H1 (cell line): ENCODE measurements around the gene CRB2. TPM values are rescaled to one million over a fixed set of nuclear protein-coding genes. Genes with fewer than 3 reads are reported as not detected.
A peak's percentile ranks its signal among the peaks of the same experiment; 100 is the strongest.

ENCODE experiments used
- CTCF ChIA-PET: fragments of 300-600 bp; sonication (Branson Sonifier 250); formaldehyde crosslinking; loops from one replicate; lab custom pipeline; 2021; ENCODE audit not compliant: partially characterized antibody; lab: Charles Lee
- POLR2A ChIA-PET: fragments of 300-600 bp; sonication (Branson Sonifier 250); formaldehyde crosslinking; loops from one replicate; lab custom pipeline; 2021; ENCODE audit warnings: inconsistent platforms; ENCODE audit not compliant: partially characterized antibody; lab: Charles Lee
- DNase-seq, 2 experiments: peaks; one replicate each; pipeline versions ENCODE4 v3.0.0 to v3.0.0-alpha.2; 2010 to 2022; ENCODE audit warnings: low spot score in 2 of 2, low read depth in 1 of 2, mixed read lengths in 1 of 2
- FAIRE-seq: peaks from 2 replicates; lab custom pipeline; 2011; peaks lifted over from hg19 to GRCh38; lab: Jason Lieb, UNC
- H2AFZ ChIP-seq: 2 replicates; pipeline ENCODE4 v1.8.1; 2012; ENCODE audit warnings: low read length, inconsistent platforms
- H2AK5ac ChIP-seq: 2 replicates; pipeline ENCODE4 v1.6.1; 2013; ENCODE audit warnings: low read depth, low read length
- H2BK120ac ChIP-seq: replicated peaks from 2 replicates; pipeline ENCODE3; 2013; ENCODE audit warnings: low read depth, low read length, inconsistent platforms
- H2BK12ac ChIP-seq: 2 replicates; pipeline ENCODE4 v1.6.1; 2013; ENCODE audit warnings: low read depth, low read length
- H2BK15ac ChIP-seq: 2 replicates; pipeline ENCODE4 v1.6.1; 2013; ENCODE audit warnings: low read length
- H2BK20ac ChIP-seq: 2 replicates; pipeline ENCODE4 v1.6.1; 2013; ENCODE audit warnings: low read length
- H2BK5ac ChIP-seq: 2 replicates; pipeline ENCODE4 v1.6.1; 2013; ENCODE audit warnings: low read depth, low read length
- H3K14ac ChIP-seq: 2 replicates; pipeline ENCODE4 v1.6.1; 2013; ENCODE audit warnings: inconsistent platforms; ENCODE audit not compliant: insufficient read length
- H3K18ac ChIP-seq: 2 replicates; pipeline ENCODE4 v1.6.1; 2013; ENCODE audit warnings: low read length; ENCODE audit errors: extremely low read depth
- H3K23ac ChIP-seq: 2 replicates; pipeline ENCODE4 v1.6.1; 2013; ENCODE audit warnings: inconsistent platforms; ENCODE audit not compliant: insufficient read length
- H3K23me2 ChIP-seq: 2 replicates; pipeline ENCODE4 v1.6.1; 2013; ENCODE audit warnings: low read depth, low read length
- H3K27ac ChIP-seq: 2 replicates; pipeline ENCODE4 v1.6.1; 2011; ENCODE audit warnings: low read depth, low read length, inconsistent platforms
- H3K27me3 ChIP-seq, 4 experiments: replicated peaks in 1 of 4; 1 replicate in 1 of 4; 2 replicates in 3 of 4; pipeline versions ENCODE4 v1.6.1 to v1.8.1; 2011 to 2013; ENCODE audit warnings: low read length in 3 of 4, mild to moderate bottlenecking in 3 of 4, inconsistent platforms in 2 of 4, mixed read lengths in 2 of 4, moderate library complexity in 1 of 4; ENCODE audit not compliant: control insufficient read depth in 3 of 4, insufficient read depth in 3 of 4; ENCODE audit errors: extremely low read depth in 1 of 4
- H3K36me3 ChIP-seq, 4 experiments: 2 replicates each; pipeline versions ENCODE4 v1.6.1 to v1.8.1; 2011 to 2013; ENCODE audit warnings: mild to moderate bottlenecking in 4 of 4, low read length in 3 of 4, moderate library complexity in 2 of 4, control low read depth in 1 of 4, inconsistent platforms in 1 of 4; ENCODE audit not compliant: insufficient read depth in 4 of 4, control insufficient read depth in 2 of 4
- H3K4ac ChIP-seq: replicated peaks from 2 replicates; pipeline ENCODE3; 2013; ENCODE audit warnings: low read length, low read depth, mixed read lengths, inconsistent platforms; ENCODE audit not compliant: insufficient read length
- H3K4me1 ChIP-seq, 4 experiments: replicated peaks in 1 of 4; 1 replicate in 1 of 4; 2 replicates in 3 of 4; pipeline versions ENCODE4 v1.6.1 to v1.8.1; 2011 to 2013; ENCODE audit warnings: low read length in 3 of 4, inconsistent platforms in 2 of 4, mixed read lengths in 1 of 4; ENCODE audit not compliant: insufficient read depth in 4 of 4, control insufficient read depth in 3 of 4
- H3K4me2 ChIP-seq, 2 experiments: 2 replicates each; pipeline versions ENCODE4 v1.6.1 to v1.8.1; 2011 to 2013; ENCODE audit warnings: low read depth in 2 of 2, low read length in 2 of 2, control low read depth in 1 of 2, inconsistent platforms in 1 of 2, mild to moderate bottlenecking in 1 of 2; ENCODE audit not compliant: insufficient read depth in 1 of 2
- H3K4me3 ChIP-seq, 4 experiments: fragments of 200-600, 300-600 bp in 1 of 4; sonication (generic), shearing (Covaris generic), sonication (Bioruptor Twin) in 1 of 4; 2 replicates each; pipeline versions ENCODE4 v1.5.1 to v1.8.1; 2011 to 2016; ENCODE audit warnings: low read length in 4 of 4, low read depth in 3 of 4, control low read depth in 2 of 4, inconsistent platforms in 2 of 4, mild to moderate bottlenecking in 2 of 4, mixed read lengths in 1 of 4, moderate library complexity in 1 of 4; ENCODE audit not compliant: insufficient read depth in 2 of 4; ENCODE audit errors: extremely low read depth in 1 of 4
- H3K56ac ChIP-seq: replicated peaks from 2 replicates; pipeline ENCODE3; 2013; ENCODE audit warnings: low read depth, mild to moderate bottlenecking, mixed read lengths, low read length, inconsistent platforms; ENCODE audit not compliant: insufficient read length
- H3K79me1 ChIP-seq: 2 replicates; pipeline ENCODE4 v1.6.1; 2013; ENCODE audit warnings: low read depth, low read length, control low read depth
- H3K79me2 ChIP-seq, 2 experiments: 2 replicates each; pipeline versions ENCODE4 v1.6.1 to v1.8.1; 2012 to 2013; ENCODE audit warnings: low read length in 2 of 2, mild to moderate bottlenecking in 2 of 2, inconsistent platforms in 1 of 2; ENCODE audit not compliant: insufficient read depth in 2 of 2, control insufficient read depth in 1 of 2
- H3K9ac ChIP-seq, 4 experiments: replicated peaks in 1 of 4; 1 replicate in 1 of 4; 2 replicates in 3 of 4; pipeline versions ENCODE4 v1.6.1 to v1.8.1; 2011 to 2013; ENCODE audit warnings: low read depth in 3 of 4, low read length in 3 of 4, control low read depth in 2 of 4, mild to moderate bottlenecking in 2 of 4, moderate library complexity in 2 of 4, inconsistent platforms in 1 of 4; ENCODE audit errors: extremely low read depth in 1 of 4
- H3K9me3 ChIP-seq, 2 experiments: 2 replicates each; pipeline versions ENCODE4 v1.6.1 to v1.8.1; 2012 to 2013; ENCODE audit warnings: mild to moderate bottlenecking in 2 of 2, moderate library complexity in 2 of 2, control low read depth in 1 of 2, inconsistent platforms in 1 of 2, low read depth in 1 of 2, low read length in 1 of 2, mixed read lengths in 1 of 2; ENCODE audit not compliant: insufficient read depth in 2 of 2
- H4K20me1 ChIP-seq, 2 experiments: replicated peaks in 1 of 2; 2 replicates each; pipeline versions ENCODE3 to v1.8.1; 2011 to 2013; ENCODE audit warnings: inconsistent platforms in 2 of 2, low read length in 2 of 2, mild to moderate bottlenecking in 1 of 2; ENCODE audit not compliant: insufficient read depth in 2 of 2, control insufficient read depth in 1 of 2
- H4K5ac ChIP-seq: 2 replicates; pipeline ENCODE4 v1.6.1; 2013; ENCODE audit warnings: low read length, low read depth, mixed read lengths, inconsistent platforms; ENCODE audit not compliant: insufficient read length
- H4K8ac ChIP-seq: 2 replicates; pipeline ENCODE4 v1.8.0; 2013; ENCODE audit warnings: mild to moderate bottlenecking, moderate library complexity, low read length, inconsistent platforms; ENCODE audit not compliant: insufficient read depth; ENCODE audit errors: extremely low read depth
- H4K91ac ChIP-seq: replicated peaks from 2 replicates; pipeline ENCODE3; 2013; ENCODE audit warnings: low read length, mixed read lengths, inconsistent platforms; ENCODE audit not compliant: insufficient read length
- BCL11A ChIP-seq, 2 experiments: IDR thresholded peaks; one replicate each; pipeline ENCODE4 v1.6.1; 2011; ENCODE audit warnings: low read depth in 2 of 2, low read length in 2 of 2, mild to moderate bottlenecking in 2 of 2
- CBX8 ChIP-seq: fragments of 300-800, 300-1000 bp; sonication (generic); IDR thresholded peaks from 2 replicates; pipeline ENCODE4 v1.7.1; 2016; ENCODE audit warnings: low read depth, low read length, borderline replicate concordance
- POLR2AphosphoS5 ChIP-seq: IDR thresholded peaks from 2 replicates; pipeline ENCODE4 v1.6.1; 2011; ENCODE audit warnings: low read depth, low read length
- SP1 ChIP-seq: IDR thresholded peaks from 2 replicates; pipeline ENCODE4 v1.6.1; 2011; ENCODE audit warnings: low read depth, low read length
- SP4 ChIP-seq: IDR thresholded peaks from 2 replicates; pipeline ENCODE4 v1.6.1; 2012; ENCODE audit warnings: low read length, inconsistent platforms
- ZNF274 ChIP-seq: IDR thresholded peaks from 2 replicates; pipeline ENCODE4 v1.7.0; 2012; ENCODE audit warnings: low read length, borderline replicate concordance; ENCODE audit errors: extremely low read depth
- WGBS, 2 experiments: shearing (Covaris generic) in 1 of 2; methylation state at CpG; one replicate each; pipeline versions ENCODE4 v1.1.6 to v1.1.7; 2013 to 2015; ENCODE audit warnings: low lambda C conversion rate in 2 of 2, mixed read lengths in 2 of 2, inconsistent platforms in 1 of 2, low coverage in 1 of 2, missing lambda C conversion rate in 1 of 2; ENCODE audit not compliant: insufficient replicate concordance in 2 of 2, insufficient coverage in 1 of 2, insufficient read length in 1 of 2; ENCODE audit errors: extremely low coverage in 1 of 2, missing lambda C conversion rate in 1 of 2; 5-methylcytosine and 5-hydroxymethylcytosine counted together
- polyA plus RNA-seq, 7 experiments: library from polyadenylated mRNA; depleted of rRNA in 3 of 7; stranded (reverse) in 5 of 7; unstranded in 2 of 7; fragments of >200 nt in 5 of 7; fragments of 200-250 nt in 2 of 7; gene quantifications; 1 replicate in 5 of 7; 2 replicates in 1 of 7; 4 replicates in 1 of 7; pipeline versions ENCODE4 v1.2.1 to v1.2.3, GENCODE V29; 2011 to 2013; ENCODE audit warnings: missing spikeins in 2 of 7, mixed read lengths in 2 of 7
- total RNA-seq: library from RNA; stranded (reverse); fragmentation: NEBNext Ultra II Directional; extraction: Animal tissue kit (Norgen Biotek cat#: 25700); gene quantifications from 2 replicates; pipeline ENCODE4 v1.2.1, GENCODE V29; 2021

Gene CRB2
- total and polyA plus RNA-seq, 2 of the 8 experiments (the other 6 are each of a cell fraction or from before 2014, with no cell fraction given), result 4.0 to 8.4 TPM

- Histone ChIP-seq H4K5ac (no peak overlapping the region), H2BK120ac (no peak overlapping the region), H3K27ac (no peak overlapping the region), H3K23ac (no peak overlapping the region), H4K91ac (no peak overlapping the region), H2AK5ac (no peak overlapping the region), H3K56ac (no peak overlapping the region), H3K79me1 (no peaks in the 10 kb centered on the region), H3K36me3 (no peaks in the 10 kb centered on the region), H3K9me3 (no peaks in the 10 kb centered on the region), H2BK5ac (no peak overlapping the region), H2BK12ac (no peak overlapping the region), H2BK20ac (peak overlapping the region; percentile 27; the same call in 1 of the 2 replicates), H3K27me3 (no peaks in the 10 kb centered on the region; a peak in 2 of 7 replicates), H3K4me1 (peaks cover 0 to 9% (median 0%) of the 10 kb centered on the region in 4 experiments; a peak in 2 of 7 replicates), H3K4ac (no peak overlapping the region), H3K9ac (no peak overlapping the region; a peak in 1 of 7 replicates), H4K8ac (peak overlapping the region; percentile 5; the same call in 1 of the 2 replicates), H2AFZ (no peak overlapping the region), H3K4me2 (no peak overlapping the region), H3K23me2 (peaks cover 11% of the 10 kb centered on the region), H3K18ac (no peak overlapping the region), H3K14ac (no peak overlapping the region), H3K4me3 (no peak overlapping the region), H4K20me1 (peaks cover 0 to 10% of the 10 kb centered on the region in 2 experiments), H2BK15ac (no peak overlapping the region), H3K79me2 (no peaks in the 10 kb centered on the region)
- WGBS, 2 experiments, result 83% methylated on average over 9 of the region's 9 CpGs; no CpG with 5 or more reads in 1 of the 2 experiments
- DNase-seq (no peak), FAIRE-seq (no peak)
- CTCF ChIA-PET, result interaction anchor here (0.6 to 22.0 kb wide), 27 partner anchors 7 to 1126 kb away, joined by 3 to 668 read pairs (median 7); no protein-coding TSS in a partner anchor
- POLR2A ChIA-PET, result interaction anchor here (1.4 kb wide), 1 partner anchor 435 kb away, joined by 3 read pairs; the partner anchor contains the start of gene ZBTB6
- TF ChIP-seq SP1 (no peak), CBX8 (no peak), POLR2AphosphoS5 (no peak), ZNF274 (no peak), SP4 (no peak), BCL11A (IDR thresholded peaks at IDR 0.05; ENCODE audit: low read depth in 2 of 2, low read length in 2 of 2) (no peak)
Measured at GRCh38 chr9:123348317-123348992, 7.5 kb upstream of the CRB2 start.
